Measurements from ENCODE around the gene SDK1. TPM values are rescaled to one million over a fixed set of nuclear protein-coding genes. Genes with fewer than 3 reads are reported as not detected.

The SDK1 gene
- total and polyA plus RNA-seq, 2 of the 8 experiments (the other 6 are each of a cell fraction or from before 2014, with no cell fraction given), result 3.3 to 7.2 TPM

GRCh38 chr7:3591219-3591618 lies 290.2 kb downstream of the SDK1 start:
- Histone ChIP-seq H3K14ac (ENCODE audit: insufficient read length) (no peak overlapping the region), H4K91ac (replicated peaks; ENCODE audit: insufficient read length, low read length) (no peak overlapping the region), H2BK20ac (ENCODE audit: low read length) (no peak overlapping the region), H3K9me3 (ENCODE audit: insufficient read depth in 2 of 2, low read depth in 1 of 2, low read length in 1 of 2) (no peaks in the 10 kb centered on the region), H3K23me2 (ENCODE audit: low read depth, low read length) (no peaks in the 10 kb centered on the region), H3K79me1 (ENCODE audit: low read depth, low read length) (no peaks in the 10 kb centered on the region), H2BK120ac (replicated peaks; ENCODE audit: low read depth, low read length) (no peak overlapping the region), H3K4ac (replicated peaks; ENCODE audit: insufficient read length, low read depth, low read length) (no peak overlapping the region), H3K79me2 (ENCODE audit: control insufficient read depth in 1 of 2, insufficient read depth in 2 of 2, low read length in 2 of 2) (no peaks in the 10 kb centered on the region), H2AK5ac (ENCODE audit: low read depth, low read length) (no peak overlapping the region), H3K27ac (ENCODE audit: low read depth, low read length) (no peak overlapping the region), H3K4me3 (ENCODE audit: extremely low read depth in 1 of 4, insufficient read depth in 2 of 4, low read depth in 3 of 4, low read length in 4 of 4) (no peak overlapping the region), H3K9ac (replicated peaks in 1 of 4; ENCODE audit: extremely low read depth in 1 of 4, low read depth in 3 of 4, low read length in 3 of 4) (no peak overlapping the region), H3K4me2 (ENCODE audit: insufficient read depth in 1 of 2, low read depth in 2 of 2, low read length in 2 of 2) (no peak overlapping the region), H3K18ac (ENCODE audit: extremely low read depth, low read length) (peak overlapping the region; percentile 33; the same call in 1 of the 2 replicates), H3K27me3 (replicated peaks in 1 of 4; ENCODE audit: control insufficient read depth in 3 of 4, extremely low read depth in 1 of 4, insufficient read depth in 3 of 4, low read length in 3 of 4) (no peaks in the 10 kb centered on the region), H3K36me3 (ENCODE audit: control insufficient read depth in 2 of 4, insufficient read depth in 4 of 4, low read length in 3 of 4) (no peaks in the 10 kb centered on the region), H2BK15ac (ENCODE audit: low read length) (no peak overlapping the region), H3K23ac (ENCODE audit: insufficient read length) (no peak overlapping the region), H3K4me1 (replicated peaks in 1 of 4; ENCODE audit: control insufficient read depth in 3 of 4, insufficient read depth in 4 of 4, low read length in 3 of 4) (peaks cover 3 to 12% (median 10%) of the 10 kb centered on the region in 4 experiments; a peak in 6 of 7 replicates), H4K5ac (ENCODE audit: insufficient read length, low read depth, low read length) (no peak overlapping the region), H2BK12ac (ENCODE audit: low read depth, low read length) (no peak overlapping the region), H4K8ac (ENCODE audit: extremely low read depth, insufficient read depth, low read length) (no peak overlapping the region), H4K20me1 (replicated peaks in 1 of 2; ENCODE audit: control insufficient read depth in 1 of 2, insufficient read depth in 2 of 2, low read length in 2 of 2) (no peaks in the 10 kb centered on the region), H2BK5ac (ENCODE audit: low read depth, low read length) (no peak overlapping the region), H3K56ac (replicated peaks; ENCODE audit: insufficient read length, low read depth, low read length) (no peak overlapping the region), H2AFZ (ENCODE audit: low read length) (no peak overlapping the region)
- no peak for TF ChIP-seq BRCA1 (IDR thresholded peaks at IDR 0.05; ENCODE audit: low read depth, low read length)
- TF ChIP-seq JUND (IDR thresholded peaks at IDR 0.05; ENCODE audit: low read length), result no peak
- TF ChIP-seq TAF7 (optimal IDR thresholded peaks at IDR 0.05; ENCODE audit: borderline replicate concordance, low read depth, low read length), result no peak
- no peak for TF ChIP-seq KDM4A (IDR thresholded peaks at IDR 0.05; ENCODE audit: low read depth, low read length, severe bottlenecking)
- TF ChIP-seq HDAC6 (IDR thresholded peaks at IDR 0.05; ENCODE audit: low read depth, low read length), result no peak
- no peak for TF ChIP-seq CBX8 (IDR thresholded peaks at IDR 0.05; ENCODE audit: borderline replicate concordance, low read depth, low read length)
- no peak for TF ChIP-seq CBX5 (IDR thresholded peaks at IDR 0.05; ENCODE audit: low read depth, low read length)
- no peak for TF ChIP-seq POLR2AphosphoS5 (IDR thresholded peaks at IDR 0.05; ENCODE audit: low read depth, low read length)
- TF ChIP-seq EZH2 (IDR thresholded peaks at IDR 0.05; ENCODE audit: low read depth, low read length, severe bottlenecking), result no peak
- no peak for TF ChIP-seq SRF (IDR thresholded peaks at IDR 0.05; ENCODE audit: low read depth, low read length)
- TF ChIP-seq RXRA (IDR thresholded peaks at IDR 0.05; ENCODE audit: insufficient read depth, low read depth, low read length), result no peak
- no peak for TF ChIP-seq PHF8 (conservative IDR thresholded peaks at IDR 0.05; ENCODE audit: low read depth, low read length)
- TF ChIP-seq CEBPB (IDR thresholded peaks at IDR 0.05; ENCODE audit: low read depth, low read length), result no peak
- no peak for TF ChIP-seq CHD1 (IDR thresholded peaks at IDR 0.05; ENCODE audit: low read depth, low read length)
- WGBS, 2 experiments (ENCODE audit: extremely low coverage in 1 of 2, insufficient coverage in 1 of 2, insufficient read length in 1 of 2, insufficient replicate concordance in 2 of 2, low coverage in 1 of 2, low lambda C conversion rate in 2 of 2, missing lambda C conversion rate in 1 of 2), result 62% methylated on average over 4 of the region's 4 CpGs; no CpG with 5 or more reads in 1 of the 2 experiments
- FAIRE-seq (no peak), DNase-seq (ENCODE audit: low read depth in 1 of 2, low spot score in 2 of 2) (no peak)
- CTCF ChIA-PET (ENCODE audit: partially characterized antibody), result interaction anchor here (1.1 to 1.7 kb wide), 3 partner anchors 15 to 1040 kb away, joined by 3 to 8 read pairs (median 5); no protein-coding TSS in a partner anchor
- POLR2A ChIA-PET (ENCODE audit: partially characterized antibody), result interaction anchor here (1.0 kb wide), 1 partner anchor 30 kb away, joined by 3 read pairs; no protein-coding TSS in a partner anchor
